B cell (primary cell): ENCODE results near the gene CREB3L1. TPM values are rescaled to one million over a fixed set of nuclear protein-coding genes. Genes with fewer than 3 reads are reported as not detected.

ENCODE experiments used
- ATAC-seq: fragments of 200-7000 bp; cut with Tn5 transposase; one replicate; pipeline ENCODE4 v1.10.0; 2021; ENCODE audit warnings: low read depth, mild to moderate bottlenecking, moderate number of reproducible peaks, moderate library complexity
- CTCF ChIA-PET: fragments of 350-600 bp; sonication (Branson Sonifier 250); formaldehyde crosslinking; loops from one replicate; lab custom pipeline; 2021; ENCODE audit warnings: antibody characterized with exemption, inconsistent platforms; lab: Charles Lee
- POLR2A ChIA-PET: fragments of 350-600 bp; sonication (Branson Sonifier 250); formaldehyde crosslinking; loops from one replicate; lab custom pipeline; 2021; ENCODE audit warnings: antibody characterized with exemption; lab: Charles Lee
- DNase-seq: peaks from one replicate; pipeline ENCODE4 v3.0.0; 2013
- H2AFZ ChIP-seq: 2 replicates; pipeline ENCODE4 v1.6.1; 2012; ENCODE audit warnings: mild to moderate bottlenecking, low read depth, low read length; ENCODE audit not compliant: insufficient read depth, poor library complexity, severe bottlenecking
- H3K27ac ChIP-seq, 2 donors: 1 replicate in 1 of 2; 2 replicates in 1 of 2; pipeline ENCODE4 v1.5.1; 2012 to 2013; ENCODE audit warnings: low read length in 2 of 2, mild to moderate bottlenecking in 2 of 2, moderate library complexity in 1 of 2
- H3K27me3 ChIP-seq, 4 experiments: fragments of 200-600 bp in 1 of 4; sonication (generic) in 1 of 4; replicated peaks in 1 of 4; 1 replicate in 2 of 4; 2 replicates in 2 of 4; pipeline versions ENCODE4 v1.6.1 to v1.7.0; 2013 to 2016; ENCODE audit warnings: low read length in 3 of 4, mild to moderate bottlenecking in 2 of 4, mixed read lengths in 1 of 4, moderate library complexity in 1 of 4; ENCODE audit not compliant: insufficient read depth in 4 of 4, control insufficient read depth in 3 of 4; ENCODE audit errors: control extremely low read depth in 1 of 4
- H3K36me3 ChIP-seq, 2 experiments: replicated peaks in 1 of 2; 1 replicate in 1 of 2; 2 replicates in 1 of 2; pipeline versions ENCODE4 v1.6.1 to v1.7.1; 2013; ENCODE audit warnings: low read length in 1 of 2; ENCODE audit not compliant: insufficient read depth in 2 of 2, control insufficient read depth in 1 of 2; ENCODE audit errors: control extremely low read depth in 1 of 2, extremely low read depth in 1 of 2
- H3K4me1 ChIP-seq, 2 donors: fragments of 200-600 bp in 1 of 2; sonication (generic) in 1 of 2; 1 replicate in 1 of 2; 2 replicates in 1 of 2; pipeline versions ENCODE4 v1.5.1 to v1.6.1; 2013 to 2017; ENCODE audit warnings: low read length in 2 of 2; ENCODE audit not compliant: control insufficient read depth in 2 of 2, insufficient read depth in 2 of 2
- H3K4me2 ChIP-seq: replicated peaks from 2 replicates; pipeline ENCODE3; 2012; ENCODE audit warnings: mild to moderate bottlenecking, low read depth, low read length; ENCODE audit not compliant: poor library complexity, severe bottlenecking
- H3K4me3 ChIP-seq, 5 experiments: fragments of 200-600 bp in 1 of 5; sonication (generic) in 1 of 5; 1 replicate in 3 of 5; 2 replicates in 2 of 5; pipeline versions ENCODE4 v1.5.1 to v1.7.0; 2011 to 2016; ENCODE audit warnings: low read length in 4 of 5, mild to moderate bottlenecking in 4 of 5, low read depth in 2 of 5, control low read depth in 1 of 5, moderate library complexity in 1 of 5; ENCODE audit not compliant: insufficient read depth in 1 of 5; ENCODE audit errors: control extremely low read depth in 1 of 5, extremely low read depth in 1 of 5
- H3K79me2 ChIP-seq: fragments of 200-600 bp; sonication (generic); one replicate; pipeline ENCODE4 v1.6.0; 2016; ENCODE audit warnings: low read length; ENCODE audit not compliant: control insufficient read depth, insufficient read depth
- H3K9ac ChIP-seq: fragments of 200-600 bp; sonication (generic); 2 replicates; pipeline ENCODE4 v1.6.1; 2017; ENCODE audit warnings: mild to moderate bottlenecking, low read length, moderate library complexity
- H3K9me3 ChIP-seq, 3 donors: one replicate each; pipeline versions ENCODE4 v1.6.1 to v1.7.1; 2013; ENCODE audit warnings: low read length in 2 of 3; ENCODE audit not compliant: control insufficient read depth in 2 of 3, insufficient read depth in 1 of 3; ENCODE audit errors: control extremely low read depth in 1 of 3
- H4K20me1 ChIP-seq: 2 replicates; pipeline ENCODE4 v1.6.0; 2012; ENCODE audit warnings: mild to moderate bottlenecking, low read length; ENCODE audit not compliant: insufficient read depth, control insufficient read depth, poor library complexity, severe bottlenecking
- H3K27ac Mint-ChIP-seq: one replicate; pipeline ENCODE4 v1.8.0; 2021; ENCODE audit warnings: mixed read lengths
- H3K27me3 Mint-ChIP-seq: one replicate; pipeline ENCODE4 v1.8.0; 2021; ENCODE audit warnings: mixed read lengths
- H3K4me1 Mint-ChIP-seq: one replicate; pipeline ENCODE4 v1.8.0; 2021; ENCODE audit warnings: mixed read lengths
- H3K4me3 Mint-ChIP-seq: one replicate; pipeline ENCODE4 v1.8.0; 2021; ENCODE audit warnings: mixed read lengths
- H3K9me3 Mint-ChIP-seq: one replicate; pipeline ENCODE4 v1.8.0; 2022; ENCODE audit warnings: mixed read lengths; ENCODE audit not compliant: insufficient read depth
- EZH2 ChIP-seq: IDR thresholded peaks from 2 replicates; pipeline ENCODE4 v1.6.1; 2012; ENCODE audit warnings: borderline replicate concordance, low read depth, mild to moderate bottlenecking, moderate library complexity, low read length; ENCODE audit not compliant: insufficient read depth, poor library complexity, severe bottlenecking
- WGBS: methylation state at CpG from one replicate; pipeline ENCODE4 v1.1.5; 2013; ENCODE audit warnings: missing lambda C conversion rate; ENCODE audit not compliant: insufficient coverage; 5-methylcytosine and 5-hydroxymethylcytosine counted together
- intact Hi-C: fragments of 100-400 bp; cut with micrococcal nuclease; formaldehyde crosslinking; loops from one replicate; pipeline ENCODE4 v1.10.0; 2022
- polyA plus RNA-seq: library from polyadenylated mRNA; depleted of rRNA; stranded (reverse); fragments of >200 nt; gene quantifications from 2 replicates; pipeline ENCODE4 v1.2.3, GENCODE V29; 2012
- total RNA-seq, 2 donors: library from RNA; stranded (reverse); fragments of 120-200 nt in 1 of 2; gene quantifications; 1 replicate in 1 of 2; 2 replicates in 1 of 2; pipeline versions ENCODE4 v1.2.3 to v1.2.4, GENCODE V29; 2013 to 2022
- TF ChIP-seq, protein P1 (sequence below): fragments of 200-600 bp; IDR thresholded peaks from one replicate; pipeline ENCODE4 v1.8.0; 2022; ENCODE audit warnings: antibody characterized with exemption, mild to moderate bottlenecking

Gene CREB3L1
- total and polyA plus RNA-seq, 2 donors (not counting 1 experiment from before 2014, with no cell fraction given): not detected

- Histone ChIP-seq H3K27me3 (no peaks in the 10 kb centered on the region), H4K20me1 (peaks cover 77% of the 10 kb centered on the region), H3K79me2 (peaks cover 42% of the 10 kb centered on the region), H3K36me3 (peaks cover 0 to 10% of the 10 kb centered on the region in 2 experiments), H3K4me3 (no peak overlapping the region), H3K4me2 (no peak overlapping the region), H3K9me3 (no peaks in the 10 kb centered on the region), H2AFZ (no peak overlapping the region), H3K27ac (no peak overlapping the region), H3K9ac (no peak overlapping the region), H3K4me1 (peaks cover 9 to 19% of the 10 kb centered on the region in 2 donors)
- ATAC-seq (no peak), DNase-seq (no peak)
- Mint-ChIP-seq H3K9me3 (no peaks in the 10 kb centered on the region), H3K27ac (no peak overlapping the region), H3K4me3 (no peak overlapping the region), H3K4me1 (peaks cover 20% of the 10 kb centered on the region), H3K27me3 (no peaks in the 10 kb centered on the region)
- intact Hi-C loops: loop anchor here (1.0 kb wide), 2 partner anchors 19 to 127 kb away; partner anchors contain the start of gene DGKZ
- ChIA-PET POLR2A (interaction anchor here (0.6 kb wide), 1 partner anchor 194 kb away, joined by 3 read pairs; no protein-coding TSS in a partner anchor), CTCF (interaction anchor here (1.7 to 3.5 kb wide), 2 partner anchors 15 to 20 kb away, joined by 6 to 18 read pairs; partner anchors contain the start of gene DGKZ)
- WGBS: 97% methylated on average over 31 of the region's 31 CpGs
- TF ChIP-seq EZH2: no peak
- TF ChIP-seq, protein P1, sequence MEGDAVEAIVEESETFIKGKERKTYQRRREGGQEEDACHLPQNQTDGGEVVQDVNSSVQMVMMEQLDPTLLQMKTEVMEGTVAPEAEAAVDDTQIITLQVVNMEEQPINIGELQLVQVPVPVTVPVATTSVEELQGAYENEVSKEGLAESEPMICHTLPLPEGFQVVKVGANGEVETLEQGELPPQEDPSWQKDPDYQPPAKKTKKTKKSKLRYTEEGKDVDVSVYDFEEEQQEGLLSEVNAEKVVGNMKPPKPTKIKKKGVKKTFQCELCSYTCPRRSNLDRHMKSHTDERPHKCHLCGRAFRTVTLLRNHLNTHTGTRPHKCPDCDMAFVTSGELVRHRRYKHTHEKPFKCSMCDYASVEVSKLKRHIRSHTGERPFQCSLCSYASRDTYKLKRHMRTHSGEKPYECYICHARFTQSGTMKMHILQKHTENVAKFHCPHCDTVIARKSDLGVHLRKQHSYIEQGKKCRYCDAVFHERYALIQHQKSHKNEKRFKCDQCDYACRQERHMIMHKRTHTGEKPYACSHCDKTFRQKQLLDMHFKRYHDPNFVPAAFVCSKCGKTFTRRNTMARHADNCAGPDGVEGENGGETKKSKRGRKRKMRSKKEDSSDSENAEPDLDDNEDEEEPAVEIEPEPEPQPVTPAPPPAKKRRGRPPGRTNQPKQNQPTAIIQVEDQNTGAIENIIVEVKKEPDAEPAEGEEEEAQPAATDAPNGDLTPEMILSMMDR: no peak
Measured at GRCh38 chr11:46366661-46367161, 89.2 kb downstream of the CREB3L1 start.

GRCh38 chr11:46367244-46367915, 89.9 kb downstream of the CREB3L1 start:
- H3K27ac ChIP-seq: no peak overlapping the region
- H3K4me2 ChIP-seq: no peak overlapping the region
- ChIA-PET POLR2A (interaction anchor here (0.6 kb wide), 1 partner anchor 193 kb away, joined by 3 read pairs; no protein-coding TSS in a partner anchor), CTCF (interaction anchor here (1.6 to 3.5 kb wide), 5 partner anchors 11 to 128 kb away, joined by 4 to 18 read pairs (median 9); partner anchors contain the start of gene DGKZ)
- no peak for TF ChIP-seq EZH2
- TF ChIP-seq, protein P1: peak; percentile 87
- H3K9ac ChIP-seq: no peak overlapping the region
- peaks cover 13% of the 10 kb centered on the region for H3K4me1 Mint-ChIP-seq
- H3K27me3 Mint-ChIP-seq: no peaks in the 10 kb centered on the region
- H3K36me3 ChIP-seq: peaks cover 0 to 12% of the 10 kb centered on the region in 2 experiments
- no peaks in the 10 kb centered on the region for H3K9me3 Mint-ChIP-seq
- no peaks in the 10 kb centered on the region for H3K27me3 ChIP-seq
- peak; percentile 75 for ATAC-seq
- H3K4me3 Mint-ChIP-seq: no peak overlapping the region
- H3K4me1 ChIP-seq: peaks cover 2 to 13% of the 10 kb centered on the region in 2 donors
- peaks cover 71% of the 10 kb centered on the region for H4K20me1 ChIP-seq
- H3K4me3 ChIP-seq: no peak overlapping the region
- no peak overlapping the region for H2AFZ ChIP-seq
- WGBS: 36% methylated on average over 26 of the region's 32 CpGs
- peaks cover 35% of the 10 kb centered on the region for H3K79me2 ChIP-seq
- DNase-seq: peak; percentile 74
- H3K9me3 ChIP-seq: no peaks in the 10 kb centered on the region
- H3K27ac Mint-ChIP-seq: no peak overlapping the region
- intact Hi-C loops: loop anchor here (1.0 kb wide), 2 partner anchors 20 to 128 kb away; partner anchors contain the start of gene DGKZ
